Stimulated activated CD8-positive, alpha-beta memory T cell treated with anti-CD3 and anti-CD28 coated beads, Interleukin-2, amount 100 ng/mL, for 1 hour (primary cell): ENCODE measurements around the gene COX5A.
A peak's percentile ranks its signal among the peaks of the same experiment; 100 is the strongest.

Experiments used
- DNase-seq, 2 donors: peaks; one replicate each; pipeline ENCODE4 v3.0.0-alpha.2; 2020; ENCODE audit warnings: low read depth in 2 of 2

The COX5A gene

DNA sequence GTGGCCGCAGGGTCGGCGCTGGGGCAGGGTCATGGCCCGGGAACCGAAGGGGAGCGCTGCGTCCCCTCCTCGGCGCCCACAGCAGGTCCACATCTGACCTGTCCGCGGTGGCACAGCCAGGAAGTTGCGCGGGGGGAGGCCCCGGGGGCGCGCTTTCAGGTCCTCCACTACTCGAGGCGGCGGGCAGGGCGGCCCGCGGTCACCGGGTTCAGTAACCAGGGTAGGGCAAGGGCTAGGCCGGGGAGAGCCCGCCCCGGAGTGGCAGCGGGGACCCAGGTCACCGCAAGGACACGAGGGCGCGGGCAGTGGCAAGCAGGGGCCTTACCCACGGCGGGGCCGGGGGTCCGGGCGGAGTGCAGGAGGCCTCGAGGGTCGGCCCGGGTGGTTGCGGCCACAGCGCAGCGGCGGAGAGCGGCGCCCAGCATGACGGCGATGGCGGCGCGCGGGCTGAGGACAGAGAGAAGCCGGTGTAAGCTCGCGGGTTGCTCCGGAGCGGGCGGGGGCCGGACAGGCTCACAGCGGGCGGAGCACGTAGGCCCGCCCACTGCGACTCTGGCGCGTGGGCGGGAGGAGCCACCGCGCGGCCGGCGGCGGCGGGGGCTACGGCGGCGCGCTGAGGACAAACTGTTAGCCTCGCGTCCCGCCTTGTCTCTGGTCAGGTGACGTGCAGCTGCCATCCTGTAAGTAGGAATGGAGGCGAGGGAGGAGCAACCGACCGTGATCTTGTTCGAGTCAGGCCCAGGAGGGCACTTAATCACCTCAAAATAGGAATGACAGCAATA, at the start of gene COX5A:
Gene COX5A (minus strand): TSS at position 484 of the 782 bp plus-strand sequence. CDS start 59 bp downstream, at position 425.
- DNase-seq: peak; percentile 83 to 84

- no peak for DNase-seq
Observed at GRCh38 chr15:74983725-74984231, 45.9 kb upstream of the COX5A start.

DNA sequence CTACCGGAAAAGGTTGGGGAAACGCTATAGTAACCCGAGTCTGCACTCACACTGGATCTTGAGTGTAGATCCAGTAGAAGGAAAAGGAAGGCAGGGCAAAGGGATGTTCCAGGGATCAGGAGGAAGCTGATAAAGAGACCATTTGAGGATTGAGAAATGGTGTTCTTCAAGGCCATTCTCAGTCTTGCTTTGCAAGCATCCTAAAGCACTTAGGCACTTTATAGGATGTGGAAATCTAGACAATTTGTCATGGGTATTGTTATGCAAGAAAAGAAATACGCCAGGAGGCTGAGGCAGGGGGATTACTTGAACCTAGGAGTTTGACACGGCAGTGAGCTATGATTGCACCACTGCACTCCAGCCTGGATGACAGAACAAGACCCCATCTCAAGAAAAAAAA, 44.3 kb upstream of the COX5A start:
- DNase-seq: no peak

GRCh38 chr15:74978503-74978902, 40.6 kb upstream of the COX5A start:
- DNase-seq: peak in 1 of 2 donors; percentile 23

- DNase-seq: no peak
Observed at GRCh38 chr15:74978077-74978476, 40.2 kb upstream of the COX5A start.

DNA sequence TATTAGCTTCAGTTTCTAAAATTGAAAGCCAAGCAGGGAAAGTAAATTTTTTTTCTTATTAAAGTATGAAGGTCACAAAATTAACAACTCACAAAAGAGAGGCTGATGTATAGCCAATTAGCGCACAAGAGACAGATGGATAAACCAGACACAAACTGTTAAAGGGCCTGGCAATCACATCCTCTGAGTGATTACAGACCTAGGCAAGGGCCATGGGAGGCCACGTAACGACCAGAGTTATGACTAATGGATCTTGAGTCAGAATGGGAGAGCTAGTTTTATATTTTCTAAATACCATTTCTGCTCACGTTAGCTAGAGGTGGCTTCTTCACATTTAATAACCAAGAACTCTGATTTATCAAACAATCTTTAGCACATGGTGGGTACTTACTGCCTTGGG, 39.7 kb upstream of the COX5A start:
- no peak for DNase-seq

DNA sequence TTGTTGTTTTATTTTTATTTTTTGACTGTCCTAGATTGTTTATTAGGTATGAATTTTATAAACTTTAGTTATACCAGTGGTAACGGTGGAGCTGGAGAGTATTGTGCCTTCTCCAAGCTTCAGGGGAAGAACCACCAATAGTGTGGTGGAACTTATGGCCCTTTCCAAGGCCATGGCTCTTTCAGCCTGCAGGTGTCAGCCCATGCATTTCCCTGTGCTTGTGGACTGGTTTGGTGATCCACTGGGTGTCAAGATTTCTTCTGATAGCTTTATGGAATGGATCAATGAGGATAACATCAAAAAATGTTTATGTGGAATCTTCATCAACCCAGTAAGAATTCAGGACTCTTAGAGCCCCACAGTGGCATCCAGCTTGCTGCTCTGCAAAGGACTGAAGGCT, 38.3 kb upstream of the COX5A start:
- no peak for DNase-seq

DNA sequence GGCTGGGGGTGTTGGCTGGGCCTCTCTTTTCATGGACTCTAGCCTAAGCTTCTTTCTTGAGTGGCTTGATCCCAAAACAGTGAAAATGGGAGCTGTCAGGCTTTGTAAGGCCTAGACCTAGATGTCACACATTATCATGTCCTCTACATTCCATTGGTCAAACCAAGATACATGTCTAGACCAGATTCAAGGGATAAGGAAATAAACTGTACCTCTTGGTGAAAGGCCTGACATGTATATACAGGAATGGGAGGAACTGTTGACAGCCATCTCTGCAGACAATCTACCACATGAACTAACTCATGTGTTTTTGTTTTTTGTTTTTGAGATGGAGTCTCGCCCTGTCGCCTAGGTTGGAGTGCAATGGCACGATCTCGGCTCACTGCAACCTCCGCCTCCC, 29.8 kb upstream of the COX5A start:
- DNase-seq: no peak

GRCh38 chr15:74964794-74965193, 26.9 kb upstream of the COX5A start:
- no peak for DNase-seq

GRCh38 chr15:74963213-74963612, 25.3 kb upstream of the COX5A start:
- no peak for DNase-seq

GRCh38 chr15:74962671-74963070, 24.8 kb upstream of the COX5A start:
- no peak for DNase-seq

DNA sequence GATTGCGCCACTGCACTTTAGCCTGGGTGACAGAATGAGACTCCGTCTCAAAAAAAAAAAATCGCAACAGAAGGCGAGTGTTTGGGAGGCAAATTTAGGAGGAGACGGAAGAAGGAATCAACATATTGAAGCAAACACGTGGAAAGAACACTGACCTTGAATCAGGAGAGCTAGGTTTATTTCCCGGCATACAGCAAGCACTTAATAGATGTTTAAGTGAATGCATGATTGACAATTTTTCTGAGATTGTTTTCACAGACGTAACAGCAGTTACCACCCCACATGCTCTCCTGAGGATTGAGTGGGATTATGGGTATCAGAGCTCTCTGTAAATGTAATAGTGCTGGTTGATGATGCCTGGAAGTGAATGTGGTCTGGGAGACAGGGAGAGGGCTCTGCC, 24.3 kb upstream of the COX5A start:
- no peak for DNase-seq

DNA sequence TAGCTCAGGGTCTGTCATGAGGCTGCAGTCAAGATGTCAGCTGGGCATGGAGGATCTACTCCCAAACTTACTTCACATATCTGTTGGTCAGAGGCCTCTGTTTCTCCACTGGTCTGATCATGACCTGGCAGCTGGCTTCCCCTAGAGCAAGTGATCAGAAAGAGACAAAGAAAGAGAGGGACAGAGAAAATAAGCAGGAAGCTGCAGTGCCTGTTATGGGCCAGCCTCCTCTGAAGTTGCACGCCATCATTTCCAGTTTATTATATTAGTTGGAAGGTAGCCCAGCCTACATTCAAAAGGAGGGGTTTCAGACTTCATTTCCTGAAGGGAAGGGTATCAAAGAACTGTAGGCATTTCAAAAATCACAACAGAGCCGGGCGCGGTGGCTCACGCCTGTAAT, 23.7 kb upstream of the COX5A start:
- DNase-seq: no peak

DNA sequence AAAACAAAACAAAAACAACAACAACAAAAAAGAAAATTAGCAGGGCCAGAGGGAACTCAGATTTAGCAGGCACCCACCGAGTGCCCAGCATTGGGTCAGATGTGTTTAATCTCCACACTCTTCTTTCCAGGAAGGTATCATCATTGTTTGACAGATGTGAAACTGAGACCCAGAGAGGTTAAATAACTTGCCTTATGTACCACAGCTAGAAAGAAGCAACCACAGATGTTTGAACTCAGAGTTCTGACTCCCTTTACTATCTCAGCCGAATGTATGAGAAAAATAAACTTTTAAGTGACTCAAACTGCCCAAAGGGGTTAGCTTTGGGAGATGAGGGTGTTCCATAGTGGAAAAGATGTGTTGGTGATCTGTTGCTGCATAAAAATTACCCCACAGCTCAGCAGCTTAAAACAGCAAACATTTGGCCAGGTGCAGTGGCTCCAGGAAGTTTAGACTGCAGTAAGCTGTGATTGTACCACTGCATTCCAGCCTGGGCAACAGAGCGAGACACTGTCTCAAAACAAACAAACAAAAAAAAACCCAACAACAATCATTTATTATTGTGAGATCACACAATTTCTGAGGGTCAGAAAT, 23.2 kb upstream of the COX5A start:
- no peak for DNase-seq

DNA sequence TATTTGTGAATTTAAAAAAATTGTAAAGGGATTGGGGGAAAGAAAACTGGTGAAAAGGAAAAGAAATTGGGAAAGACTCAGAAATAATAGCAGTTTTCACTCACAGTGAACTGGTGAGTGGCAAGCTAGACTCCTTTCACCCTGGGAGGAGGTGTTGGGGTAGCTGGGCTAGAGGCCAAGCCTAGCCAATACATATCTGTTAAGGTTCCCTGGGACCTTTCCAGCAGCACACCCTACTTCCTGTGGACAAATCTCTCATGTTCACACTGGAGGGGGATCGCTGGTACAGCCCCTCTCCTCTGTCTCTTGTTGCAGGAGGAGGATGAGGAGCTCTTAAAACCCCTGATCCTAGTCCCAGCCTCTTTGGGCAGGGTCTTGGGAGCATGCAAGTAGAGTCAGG, 22.4 kb upstream of the COX5A start:
- DNase-seq: no peak

DNA sequence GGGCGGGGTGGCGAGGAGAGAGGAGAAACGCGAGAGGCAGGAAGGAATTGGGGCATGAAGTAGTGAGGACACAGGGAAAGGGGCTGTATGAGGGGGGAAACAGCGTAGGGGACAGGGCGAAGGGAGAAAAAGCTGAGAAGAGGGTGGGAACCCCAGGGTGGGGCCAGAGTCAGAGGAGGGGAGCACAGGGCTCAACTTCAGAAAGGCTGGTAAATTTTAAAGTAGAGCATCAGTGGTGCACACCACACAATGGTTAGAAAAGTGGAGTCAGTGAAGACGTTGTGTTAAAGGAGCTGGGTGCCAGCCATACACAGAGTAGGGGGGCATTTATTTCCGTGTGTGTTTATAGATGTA, 21.7 kb upstream of the COX5A start:
- DNase-seq: no peak

GRCh38 chr15:74958908-74959585, 21.2 kb upstream of the COX5A start:
- no peak for DNase-seq

GRCh38 chr15:74958320-74958907, 20.5 kb upstream of the COX5A start:
- DNase-seq: no peak

GRCh38 chr15:74957476-74958035, 19.7 kb upstream of the COX5A start:
- DNase-seq: no peak

DNA sequence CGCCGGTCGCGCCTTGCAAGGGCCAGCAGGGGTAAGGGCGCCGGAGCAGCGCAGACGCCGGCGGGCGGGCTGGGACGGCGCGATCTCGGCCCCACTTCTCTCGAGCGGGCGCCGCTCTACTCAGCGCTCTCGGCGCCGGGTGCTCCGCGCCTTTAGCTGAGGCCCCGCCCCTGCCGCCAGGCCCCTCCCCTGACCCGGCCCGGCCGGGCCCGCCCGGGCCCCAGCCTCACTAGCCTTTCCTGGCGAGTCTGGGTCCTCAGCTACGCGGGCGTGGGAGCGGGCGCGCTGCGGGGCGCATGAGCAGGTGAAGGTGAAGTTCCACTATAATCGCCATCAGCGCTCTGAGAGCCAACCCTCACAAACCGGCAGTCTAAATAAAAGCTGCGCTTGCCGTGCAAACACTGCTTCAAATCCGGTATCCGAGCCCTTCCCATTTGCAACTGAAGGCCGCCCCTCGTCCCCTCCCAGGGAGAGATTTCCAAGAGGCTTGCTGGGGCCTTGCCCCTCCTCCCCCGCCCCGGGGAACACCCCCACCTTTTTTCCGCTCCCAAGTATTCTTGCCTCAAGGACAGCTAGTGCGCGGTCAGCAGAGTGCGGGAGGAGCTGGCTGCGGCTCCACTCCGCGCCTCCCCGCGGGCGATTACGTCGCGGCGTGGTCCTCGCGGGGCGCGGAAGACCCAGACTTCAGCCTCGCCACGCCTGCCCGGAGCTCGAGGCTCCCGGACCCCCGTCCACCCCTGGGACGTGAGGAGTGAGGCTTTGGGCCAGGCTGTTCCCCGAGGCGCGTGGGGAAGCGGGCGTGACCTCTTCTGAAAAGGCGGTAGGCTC, 19.0 kb upstream of the COX5A start, which contains the start of gene RPP25:
Gene RPP25 (minus strand): TSS at position 125 of the 828 bp plus-strand sequence. CDS start 189 bp downstream, outside the sequence.
- DNase-seq: peak; percentile 39 to 57
